SK-N-SH treated with all-trans-retinoic acid at 6 μM for 48 hours (cell line): ENCODE measurements around the gene ELFN2.

ENCODE experiments used
- ATAC-seq: fragments of 200-7000 bp; cut with Tn5 transposase; 3 replicates; pipeline ENCODE4 v1.9.1; 2020; ENCODE audit warnings: mild to moderate bottlenecking, moderate library complexity
- ARNTL ChIP-seq: fragments of 450-650 bp; formaldehyde crosslinking; IDR thresholded peaks from 2 replicates; pipeline ENCODE4 v1.5.0; 2020; ENCODE audit warnings: low read depth, mild to moderate bottlenecking, moderate library complexity, borderline replicate concordance
- ESRRG ChIP-seq: fragments of 250-450 bp; sonication (Bioruptor Pico); IDR thresholded peaks from 2 replicates; pipeline ENCODE4 v1.6.1; 2021; ENCODE audit warnings: mild to moderate bottlenecking
- GLIS3 ChIP-seq: fragments of 250-450 bp; sonication (Bioruptor Pico); IDR thresholded peaks from 2 replicates; pipeline ENCODE4 v1.5.0; 2020; ENCODE audit warnings: mild to moderate bottlenecking, moderate library complexity
- ISL1 ChIP-seq: fragments of 250-450 bp; sonication (Bioruptor Pico); IDR thresholded peaks from 2 replicates; pipeline ENCODE4 v2.1.2; 2022; ENCODE audit warnings: mild to moderate bottlenecking, moderate library complexity
- OSR1 ChIP-seq: fragments of 250-450 bp; sonication (Bioruptor Pico); IDR thresholded peaks from 2 replicates; pipeline ENCODE4 v1.8.0; 2022; ENCODE audit warnings: moderate library complexity, mild to moderate bottlenecking, inconsistent platforms
- PATZ1 ChIP-seq: fragments of 250-450 bp; sonication (Bioruptor Pico); IDR thresholded peaks from 2 replicates; pipeline ENCODE4 v1.8.0; 2020; ENCODE audit warnings: mild to moderate bottlenecking, moderate library complexity, borderline replicate concordance
- POU6F1 ChIP-seq: fragments of 250-450 bp; sonication (Bioruptor Pico); IDR thresholded peaks from 2 replicates; pipeline ENCODE4 v1.8.0; 2021; ENCODE audit warnings: low read depth, mild to moderate bottlenecking, moderate library complexity, borderline replicate concordance
- PPARA ChIP-seq: fragments of 250-450 bp; sonication (Bioruptor Pico); IDR thresholded peaks from 2 replicates; pipeline ENCODE4 v1.5.0; 2020; ENCODE audit warnings: mild to moderate bottlenecking, borderline replicate concordance
- RARB ChIP-seq: fragments of 250-450 bp; sonication (Bioruptor Pico); IDR thresholded peaks from 2 replicates; pipeline ENCODE4 v1.8.0; 2021; ENCODE audit warnings: mild to moderate bottlenecking, moderate library complexity
- SNAI2 ChIP-seq: fragments of 250-450 bp; sonication (Bioruptor Pico); IDR thresholded peaks from 2 replicates; pipeline ENCODE4 v1.5.0; 2020; ENCODE audit warnings: mild to moderate bottlenecking, moderate library complexity
- TCF4 ChIP-seq: fragments of 250-450 bp; sonication (Bioruptor Pico); IDR thresholded peaks from 2 replicates; pipeline ENCODE4 v1.8.0; 2021; ENCODE audit warnings: mild to moderate bottlenecking, moderate library complexity, borderline replicate concordance
- TOX ChIP-seq: fragments of 250-450 bp; sonication (Bioruptor Pico); IDR thresholded peaks from 2 replicates; pipeline ENCODE4 v1.8.0; 2021; ENCODE audit warnings: mild to moderate bottlenecking, moderate library complexity, borderline replicate concordance
- TSHZ2 ChIP-seq: fragments of 250-450 bp; sonication (Bioruptor Pico); IDR thresholded peaks from 2 replicates; pipeline ENCODE4 v1.5.0; 2020; ENCODE audit warnings: mild to moderate bottlenecking, moderate library complexity
- ZC3H10 ChIP-seq: fragments of 250-450 bp; sonication (Bioruptor Pico); IDR thresholded peaks from 2 replicates; pipeline ENCODE4 v1.5.1; 2021; ENCODE audit warnings: mild to moderate bottlenecking, moderate library complexity
- ZFP3 ChIP-seq: fragments of 250-450 bp; sonication (Bioruptor Pico); IDR thresholded peaks from 2 replicates; pipeline ENCODE4 v1.5.0; 2020; ENCODE audit warnings: mild to moderate bottlenecking, moderate library complexity
- ZFP30 ChIP-seq: fragments of 450-650 bp; formaldehyde crosslinking; IDR thresholded peaks from 2 replicates; pipeline ENCODE4 v1.5.0; 2022; ENCODE audit warnings: mild to moderate bottlenecking, moderate library complexity
- ZNF565 ChIP-seq: fragments of 450-650 bp; formaldehyde crosslinking; conservative IDR thresholded peaks from 2 replicates; pipeline ENCODE4 v1.5.0; 2020; ENCODE audit warnings: low read depth, mild to moderate bottlenecking, moderate library complexity
- ZNF70 ChIP-seq: fragments of 450-650 bp; formaldehyde crosslinking; IDR thresholded peaks from 2 replicates; pipeline ENCODE4 v1.5.0; 2020; ENCODE audit warnings: mild to moderate bottlenecking, moderate library complexity
- ZNF8 ChIP-seq: fragments of 450-650 bp; formaldehyde crosslinking; IDR thresholded peaks from 2 replicates; pipeline ENCODE4 v1.5.0; 2020; ENCODE audit warnings: mild to moderate bottlenecking, moderate library complexity

ELFN2 gene

GRCh38 chr22:37393746-37394145, 33.5 kb downstream of the ELFN2 start (continued):
- TF ChIP-seq ESRRG (no peak), TCF4 (CRISPR knock-in tag) (no peak)

GRCh38 chr22:37392721-37393328, 34.5 kb downstream of the ELFN2 start:
- ATAC-seq, result no peak
- no peak for TF ChIP-seq TCF4 (CRISPR knock-in tag)
- no peak for TF ChIP-seq ZC3H10 (CRISPR knock-in tag)

GRCh38 chr22:37391702-37392101, 35.6 kb downstream of the ELFN2 start:
- ATAC-seq, result no peak
- TF ChIP-seq ESRRG, result no peak
- no peak for TF ChIP-seq ARNTL (CRISPR knock-in tag)
- TF ChIP-seq ZNF8 (CRISPR knock-in tag), result no peak
- no peak for TF ChIP-seq TCF4 (CRISPR knock-in tag)
- no peak for TF ChIP-seq RARB (CRISPR knock-in tag)
- no peak for TF ChIP-seq TSHZ2
- no peak for TF ChIP-seq SNAI2
- no peak for TF ChIP-seq ZNF565 (CRISPR knock-in tag)
- TF ChIP-seq ZC3H10 (CRISPR knock-in tag), result no peak
- TF ChIP-seq ISL1 (CRISPR knock-in tag), result no peak
- TF ChIP-seq GLIS3 (CRISPR knock-in tag), result no peak
- TF ChIP-seq OSR1 (CRISPR knock-in tag), result no peak
- TF ChIP-seq, all 23 proteins: peak for 0

- no peak for ATAC-seq
- no peak for TF ChIP-seq ZNF70 (CRISPR knock-in tag)
- TF ChIP-seq ZC3H10 (CRISPR knock-in tag), result no peak
- TF ChIP-seq ZNF8 (CRISPR knock-in tag), result no peak
- no peak for TF ChIP-seq ARNTL (CRISPR knock-in tag)
- no peak for TF ChIP-seq PPARA (CRISPR knock-in tag)
- no peak for TF ChIP-seq ZNF565 (CRISPR knock-in tag)
- no peak for TF ChIP-seq TOX
- TF ChIP-seq TCF4 (CRISPR knock-in tag), result no peak
- TF ChIP-seq ZFP3, result no peak
- no peak for TF ChIP-seq SNAI2
- TF ChIP-seq ZFP30 (CRISPR knock-in tag), result no peak
- no peak for TF ChIP-seq TSHZ2
- no peak for TF ChIP-seq PATZ1 (CRISPR knock-in tag)
- TF ChIP-seq RARB (CRISPR knock-in tag), result no peak
- no peak for TF ChIP-seq GLIS3 (CRISPR knock-in tag)
- no peak for TF ChIP-seq OSR1 (CRISPR knock-in tag)
- no peak for TF ChIP-seq POU6F1
- no peak for TF ChIP-seq ISL1 (CRISPR knock-in tag)
- no peak for TF ChIP-seq ESRRG
Observed at GRCh38 chr22:37390075-37390474, 37.2 kb downstream of the ELFN2 start.
